GM23338 (cell line): ENCODE results near the gene ADIPOR2.

Experiments
- CREB1 ChIP-seq: fragments of 250-450 bp; sonication (Bioruptor Pico); IDR thresholded peaks from 2 replicates; pipeline ENCODE4 v1.5.0; 2020; ENCODE audit warnings: low read depth, mild to moderate bottlenecking, moderate library complexity
- CTCF ChIP-seq, 2 experiments: fragments of 200-600 bp in 1 of 2; sonication (generic) in 1 of 2; conservative IDR thresholded peaks; 2 replicates each; pipeline versions ENCODE4 v1.5.1 to v1.6.1; 2016 to 2017; ENCODE audit warnings: antibody characterized with exemption in 2 of 2, low read depth in 2 of 2, mild to moderate bottlenecking in 2 of 2, moderate library complexity in 1 of 2
- EZH2 ChIP-seq: fragments of 200-600 bp; sonication (generic); IDR thresholded peaks from one replicate; pipeline ENCODE4 v1.8.0; 2017; ENCODE audit warnings: antibody characterized with exemption, mild to moderate bottlenecking, low read depth; ENCODE audit not compliant: unreplicated experiment
- EZH2phosphoT487 ChIP-seq: fragments of 200-600 bp; sonication (generic); IDR thresholded peaks from one replicate; pipeline ENCODE4 v1.8.1; 2018; ENCODE audit warnings: antibody characterized with exemption; ENCODE audit not compliant: unreplicated experiment
- JUNB ChIP-seq: IDR thresholded peaks from one replicate; pipeline ENCODE4 v1.6.1; 2016; ENCODE audit warnings: antibody characterized with exemption; ENCODE audit not compliant: unreplicated experiment
- POLR2AphosphoS5 ChIP-seq: IDR thresholded peaks from 2 replicates; pipeline ENCODE4 v1.6.1; 2016; ENCODE audit warnings: antibody characterized with exemption, low read depth

GRCh38 chr12:1732914-1733313 is 42.0 kb downstream of the ADIPOR2 start:
- TF ChIP-seq CREB1 (CRISPR knock-in tag) (no peak), JUNB (no peak), CTCF (conservative IDR thresholded peaks at IDR 0.05; ENCODE audit: low read depth in 2 of 2) (no peak), POLR2AphosphoS5 (no peak), EZH2phosphoT487 (no peak), EZH2 (no peak)
